ENCODE data around the gene TLDC2. TPM values are rescaled to one million over a fixed set of nuclear protein-coding genes. Genes with fewer than 3 reads are reported as not detected.
"Not testable (repeated sequence)": the region's sequence is repeated elsewhere in the genome, so short reads cannot be mapped to it uniquely, and the experiment has no call there.

Gene TLDC2
- 0.25 and 0.89 TPM in 2 replicates for total RNA-seq (2014; rRNA removed; shearing (Covaris generic))

DNA sequence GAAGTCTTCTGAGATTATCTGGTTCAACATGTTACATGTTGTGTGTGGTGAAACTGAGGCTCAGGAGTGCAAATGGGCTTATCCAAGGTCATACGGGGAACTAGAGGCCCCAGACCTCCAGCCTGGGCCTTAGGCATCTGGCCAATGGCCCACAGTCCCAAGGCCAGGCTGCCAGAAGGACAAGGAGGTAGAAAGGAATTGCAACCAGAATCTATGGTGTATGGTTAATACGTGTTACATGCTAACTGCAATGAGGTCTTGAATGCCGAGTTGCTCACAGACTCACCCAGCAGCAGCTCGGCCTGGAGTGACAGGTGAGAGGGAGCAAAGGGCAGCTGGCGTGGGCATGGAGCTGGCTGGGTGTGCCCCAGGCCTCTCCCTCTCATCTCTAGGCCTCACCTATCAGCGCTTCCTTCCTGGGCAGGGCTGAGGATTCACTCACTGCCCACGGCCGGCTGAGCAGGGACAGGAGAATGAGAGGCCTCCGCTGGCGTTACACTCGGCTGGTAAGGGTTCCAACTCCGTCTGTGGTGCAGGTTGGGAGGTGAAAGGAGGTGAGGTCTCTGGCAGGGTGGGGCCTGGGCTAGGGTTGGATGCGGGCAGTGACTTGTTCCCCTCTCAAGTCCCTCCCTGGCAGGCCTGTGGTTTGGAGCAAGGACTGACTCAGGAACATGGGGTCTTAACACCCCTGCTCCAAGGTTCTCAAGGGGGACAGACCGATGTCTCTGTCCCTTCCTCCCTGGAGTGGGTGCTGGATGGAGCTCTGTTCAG is at the start of gene TLDC2:
TLDC2 (plus strand) TSS at position 437 of the 771 bp plus-strand sequence; CDS start at position 474, 37 bp downstream.
- peak; percentile 62 for DNase-seq (ENCODE audit: low spot score)

DNA sequence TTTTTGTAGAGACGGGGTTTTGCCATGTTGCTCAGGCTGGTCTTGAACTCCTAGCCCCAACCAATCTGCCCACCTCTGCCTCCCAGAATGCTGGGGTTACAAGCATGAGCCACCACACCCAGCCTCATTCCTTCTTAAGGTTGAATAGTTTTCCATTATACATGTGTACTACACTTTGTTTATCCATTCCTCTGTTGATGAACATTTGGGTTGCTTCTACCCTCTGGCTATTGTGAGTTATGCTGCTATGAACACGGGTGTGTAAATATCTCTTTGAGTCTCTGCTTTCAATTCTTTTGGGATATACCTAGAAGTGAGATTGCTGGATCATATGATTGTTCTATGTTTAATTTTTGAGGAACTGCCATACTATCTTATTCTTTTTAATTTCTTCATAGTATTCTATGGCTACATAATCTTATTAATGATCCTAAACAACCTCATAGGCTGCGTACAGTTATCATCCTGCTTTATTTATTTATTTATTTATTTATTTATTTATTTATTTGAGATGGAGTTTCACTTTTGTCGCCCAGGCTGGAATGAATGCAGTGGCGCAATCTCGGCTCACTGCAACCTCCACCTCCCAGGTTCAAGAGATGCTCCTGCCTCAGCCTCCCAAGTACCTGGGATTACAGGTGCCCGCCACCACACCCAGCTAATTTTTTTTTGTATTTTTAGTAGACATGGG is 49.2 kb upstream of the TLDC2 start:
- no peak for DNase-seq (ENCODE audit: low spot score)

DNA sequence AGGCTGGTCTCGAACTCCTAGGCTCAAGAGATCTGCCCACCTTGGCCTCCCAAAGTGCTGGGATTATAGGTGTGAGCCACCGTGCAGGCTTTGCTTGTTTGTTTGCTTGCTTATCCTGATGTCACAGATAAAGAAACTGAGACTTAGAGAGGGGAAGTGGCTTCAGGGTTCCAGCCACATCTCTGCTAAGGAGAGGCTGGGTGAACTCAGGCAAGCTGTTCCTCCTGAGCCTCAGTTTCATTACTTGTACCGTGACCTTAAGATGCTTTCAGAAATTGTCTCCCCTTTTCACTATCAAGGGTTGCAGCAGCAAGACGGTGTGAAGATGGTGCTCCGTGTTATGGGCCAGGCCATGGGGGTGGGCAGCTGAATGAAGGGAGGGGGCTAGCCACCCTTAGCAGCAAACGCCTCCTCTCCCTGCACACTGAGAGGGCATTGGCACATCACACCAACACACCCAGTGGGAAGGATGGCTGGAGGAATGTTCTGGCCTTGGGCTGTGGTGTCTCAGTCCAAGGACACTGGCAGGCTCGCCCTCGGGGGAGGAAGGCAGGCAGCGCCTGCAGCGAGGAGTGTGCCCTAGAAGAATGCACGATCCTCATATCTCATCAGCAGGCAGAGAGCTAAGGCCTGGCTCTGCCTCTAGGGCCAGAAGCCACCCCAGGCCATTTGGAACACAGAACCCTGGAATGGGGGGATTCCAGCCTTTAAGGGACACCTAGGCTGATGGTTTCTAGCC is 48.2 kb upstream of the TLDC2 start:
- no peak for DNase-seq (ENCODE audit: low spot score)

DNA sequence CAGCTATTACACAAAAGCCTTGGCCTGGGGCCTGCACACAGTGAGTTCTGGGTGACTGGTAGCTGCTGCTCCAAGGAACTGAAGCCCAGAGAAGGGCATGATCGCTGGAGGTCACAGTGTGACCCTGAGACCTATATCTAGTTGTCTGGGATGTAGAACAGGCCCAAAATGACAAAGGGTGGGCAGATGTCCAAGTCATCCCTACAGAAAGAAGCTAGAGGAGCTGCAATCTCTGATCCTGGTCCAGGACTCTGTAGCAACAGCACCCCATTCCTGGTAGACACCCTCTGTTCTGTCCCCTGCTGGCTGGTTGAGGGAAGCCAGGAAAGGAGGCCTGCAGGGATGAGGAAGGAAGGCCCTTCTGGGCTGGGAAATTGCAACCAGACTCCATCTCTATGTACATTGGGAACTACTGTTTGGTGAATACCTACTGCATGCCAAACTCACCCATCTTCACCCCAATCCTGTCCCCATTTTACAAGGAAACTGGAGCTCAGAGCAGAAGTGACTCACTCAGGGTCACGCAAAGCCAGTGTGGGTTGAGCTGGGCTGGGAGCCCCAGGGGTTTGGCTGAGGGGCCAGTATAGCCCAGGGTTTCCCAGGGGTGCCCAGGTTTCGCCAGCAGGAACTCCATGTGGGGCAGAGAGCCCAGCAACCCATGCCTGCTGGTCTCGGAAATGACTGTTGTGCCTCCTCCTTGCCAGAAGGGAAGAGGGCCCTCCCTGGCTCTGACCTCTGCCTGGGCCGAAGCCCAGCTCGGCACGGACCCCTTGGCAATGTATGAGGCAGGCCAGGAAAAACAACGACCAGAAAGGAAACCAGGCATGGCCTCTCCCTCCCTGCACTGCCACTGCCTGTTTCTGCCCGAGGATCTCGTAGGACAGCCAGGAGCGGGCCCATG is 44.9 kb upstream of the TLDC2 start:
- DNase-seq (ENCODE audit: low spot score), result peak; percentile 38

DNA sequence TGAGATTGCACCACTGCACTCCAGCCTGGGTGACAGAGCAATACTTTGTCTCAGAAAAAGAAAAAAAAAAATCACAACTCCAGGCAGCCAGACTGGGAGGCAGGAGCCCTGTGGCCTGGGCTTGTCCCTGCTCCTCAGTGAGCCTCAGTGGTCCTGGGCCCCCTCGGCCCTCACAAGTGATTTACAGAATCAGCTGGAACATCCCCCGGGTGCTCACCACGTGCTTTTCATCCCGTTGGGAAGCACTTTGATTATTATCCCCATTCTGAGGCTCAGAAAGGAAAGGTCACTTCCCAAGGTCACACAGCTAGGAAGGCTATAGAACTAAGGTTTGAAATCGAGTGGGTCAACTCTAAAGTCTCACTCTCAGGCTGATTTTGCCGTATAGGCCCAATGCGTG is 43.1 kb upstream of the TLDC2 start:
- DNase-seq (ENCODE audit: low spot score), result no peak

DNA sequence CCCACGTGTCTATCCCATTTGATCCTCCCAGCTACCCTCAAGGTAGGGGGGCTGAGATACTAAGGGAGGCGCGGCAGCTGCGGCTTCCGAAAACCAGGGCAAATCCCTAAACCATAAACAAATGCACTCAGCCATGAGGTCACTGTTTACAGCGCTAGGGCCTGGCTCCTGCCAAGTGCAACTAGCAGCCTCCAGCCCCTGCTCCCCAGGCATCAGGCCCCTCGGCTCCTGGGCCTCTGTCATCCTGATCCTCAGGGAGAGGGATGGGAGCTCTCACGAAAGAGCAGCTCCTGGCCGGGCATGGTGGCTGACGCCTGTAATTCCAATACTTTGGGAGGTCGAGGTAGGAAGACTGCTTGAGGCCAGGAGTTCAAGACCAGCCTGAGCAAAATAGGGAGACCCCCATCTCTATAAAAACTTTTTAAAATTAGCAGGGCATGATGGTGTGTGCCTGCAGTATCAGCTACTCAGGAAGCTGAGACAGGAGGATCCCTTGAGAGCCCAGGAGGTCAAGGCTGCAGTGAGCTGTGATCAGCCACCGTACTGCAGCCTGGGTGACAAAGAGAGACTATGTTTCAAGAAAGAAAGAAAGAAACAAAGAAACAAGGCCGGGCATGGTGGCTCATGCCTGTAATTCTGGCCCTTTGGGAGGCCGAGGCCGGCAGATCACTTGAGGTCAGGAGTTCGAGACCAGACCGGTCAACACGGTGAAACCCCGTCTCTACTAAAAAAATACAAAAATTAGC is 42.5 kb upstream of the TLDC2 start:
- DNase-seq (ENCODE audit: low spot score), result no peak

DNA sequence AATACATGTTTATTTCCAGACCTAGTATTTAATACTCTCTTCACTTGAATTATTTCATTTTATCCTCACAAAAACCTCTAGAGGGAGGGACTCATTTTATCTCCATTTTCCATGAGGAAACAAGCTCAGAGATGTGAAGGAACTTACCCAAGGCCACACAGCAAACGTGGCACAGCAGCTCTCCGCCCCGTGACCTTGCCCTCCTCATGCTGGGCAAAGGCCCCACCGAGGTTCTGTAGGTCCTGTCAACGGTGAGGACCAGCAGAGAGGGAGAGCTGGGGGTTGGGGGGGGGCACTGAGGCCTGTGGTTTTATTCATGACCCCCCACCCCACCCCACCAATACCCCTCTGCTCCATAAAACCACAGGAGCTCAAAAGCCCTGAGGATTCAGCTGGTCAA is 40.9 kb upstream of the TLDC2 start:
- no peak for DNase-seq (ENCODE audit: low spot score)

DNA sequence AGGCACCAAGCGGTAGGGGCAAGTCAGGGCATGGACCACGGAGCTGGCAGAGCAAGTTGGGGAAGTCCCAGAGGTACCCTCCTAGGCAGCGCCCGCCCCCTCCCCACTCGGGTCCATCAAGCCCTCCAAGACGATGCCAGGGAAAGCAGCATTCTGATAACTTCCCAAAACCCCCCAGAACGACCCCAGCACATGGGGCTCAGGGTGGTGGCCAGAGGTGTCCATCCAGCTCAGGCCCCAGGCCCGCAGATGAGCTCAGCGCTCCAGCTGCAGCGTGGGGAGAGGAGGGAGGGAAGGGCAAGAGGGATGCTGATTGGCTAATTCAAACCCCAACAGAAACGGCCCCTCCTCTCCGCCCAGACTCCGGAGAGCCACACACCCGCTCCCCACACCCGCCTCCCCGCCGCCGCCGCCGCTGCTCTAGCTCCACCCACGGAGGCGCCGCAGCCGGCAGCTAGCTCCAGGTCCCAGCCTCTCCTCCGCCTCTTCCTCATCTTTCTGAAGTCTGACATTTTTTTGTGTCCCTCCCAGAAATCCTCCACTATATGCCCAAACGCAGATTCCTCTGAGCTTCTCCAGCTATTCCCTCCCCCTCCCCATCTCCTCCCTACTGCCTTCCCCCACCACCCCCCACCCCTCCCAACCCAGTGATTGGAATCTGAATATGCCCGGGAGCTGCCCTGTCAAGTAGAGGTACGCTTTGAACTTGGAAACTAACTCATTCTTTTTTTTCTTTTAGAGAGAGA is 40.3 kb upstream of the TLDC2 start:
- peak; percentile 95 for DNase-seq (ENCODE audit: low spot score)

DNA sequence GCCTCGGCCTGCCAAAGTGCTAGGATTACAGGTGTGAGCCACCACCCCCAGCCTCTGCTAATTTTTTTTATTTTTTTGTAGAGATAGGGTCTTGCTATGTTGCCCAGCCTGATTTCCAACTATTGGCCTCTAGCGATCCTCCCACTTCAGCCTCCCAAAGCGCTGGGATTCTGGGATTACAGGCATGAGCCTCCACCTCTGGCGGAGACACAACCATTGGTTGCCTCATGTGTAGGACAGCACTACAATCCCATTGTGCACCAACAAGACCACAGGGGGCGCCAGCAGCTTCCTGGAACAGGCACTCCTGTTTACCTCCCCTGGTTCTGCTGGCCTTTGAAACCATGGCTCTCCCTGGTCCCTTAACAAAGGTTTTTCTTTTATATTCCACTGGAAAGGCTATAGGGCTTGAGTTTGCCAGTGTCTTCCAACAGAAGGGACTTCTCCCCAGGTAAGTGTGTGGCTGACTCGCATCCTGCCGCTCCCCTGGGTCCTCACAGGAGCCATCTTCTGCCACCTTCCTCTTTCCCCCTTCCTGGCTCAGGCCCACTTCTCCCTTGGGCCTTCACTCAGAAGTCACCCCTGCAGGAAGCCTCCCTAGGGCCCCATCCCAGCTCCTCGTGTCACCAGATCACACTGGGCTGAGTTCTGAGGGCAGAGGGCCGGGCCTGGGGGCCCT is 39.2 kb upstream of the TLDC2 start:
- peak; percentile 85 for DNase-seq (ENCODE audit: low spot score)

DNA sequence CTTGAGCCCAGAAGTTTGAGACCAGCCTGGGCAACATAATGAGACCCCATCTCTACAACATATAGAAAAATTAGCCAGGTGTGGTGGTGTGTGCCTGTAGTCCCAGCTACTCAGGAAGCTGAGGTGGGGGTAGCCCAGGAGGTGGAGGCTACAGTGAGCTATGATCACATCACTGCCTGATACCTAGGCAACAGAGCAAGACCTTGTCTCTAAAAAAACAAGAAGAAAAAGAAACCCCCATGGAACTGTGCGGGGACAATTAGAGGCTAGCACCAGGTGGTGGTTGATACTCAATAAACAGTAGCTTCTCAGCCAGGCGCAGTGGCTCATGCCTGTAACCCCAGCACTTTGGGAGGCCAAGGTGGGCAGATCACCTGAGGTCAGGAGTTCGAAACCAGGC is 37.6 kb upstream of the TLDC2 start:
- not testable (repeated sequence) for DNase-seq (ENCODE audit: low spot score)

DNA sequence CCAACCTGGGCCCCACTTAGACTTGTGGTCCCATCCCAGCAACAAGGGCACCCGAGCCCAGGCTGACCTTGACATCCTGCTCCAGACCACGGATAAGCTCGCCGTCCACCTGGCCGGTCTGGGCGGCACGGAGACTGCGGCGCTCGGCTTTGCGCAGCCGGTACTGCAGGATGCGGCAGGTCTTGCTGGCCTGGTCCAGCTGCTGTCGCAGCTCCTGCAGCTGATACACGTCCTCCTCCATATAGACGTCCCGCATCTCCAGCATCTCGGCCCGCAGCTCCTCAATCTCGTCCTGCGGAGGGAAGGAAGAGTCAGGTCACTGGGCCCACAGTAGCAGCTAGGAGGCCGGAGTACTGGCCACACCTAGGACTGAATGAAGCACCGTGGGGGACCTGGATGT is 36.8 kb upstream of the TLDC2 start:
- DNase-seq (ENCODE audit: low spot score), result no peak

DNA sequence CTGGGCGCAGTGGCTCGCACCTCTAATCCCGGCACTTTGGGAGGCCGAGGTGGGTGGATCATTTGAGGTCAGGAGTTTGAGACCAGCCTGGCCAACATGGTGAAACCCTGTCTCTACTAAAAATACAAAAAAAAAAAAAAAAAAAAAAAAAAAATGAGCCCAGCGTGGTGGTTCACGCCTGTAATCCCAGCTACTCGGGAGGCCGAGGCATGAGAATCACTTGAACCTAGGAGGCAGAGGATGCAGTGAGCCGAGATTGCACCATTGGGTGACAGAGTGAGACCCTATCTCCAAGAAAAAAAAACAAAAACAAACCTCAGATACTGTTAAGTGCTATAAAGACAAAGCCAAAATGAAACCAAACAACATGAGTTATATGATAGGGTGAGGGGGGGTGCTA is 34.9 kb upstream of the TLDC2 start:
- DNase-seq (ENCODE audit: low spot score), result not testable (repeated sequence)

DNA sequence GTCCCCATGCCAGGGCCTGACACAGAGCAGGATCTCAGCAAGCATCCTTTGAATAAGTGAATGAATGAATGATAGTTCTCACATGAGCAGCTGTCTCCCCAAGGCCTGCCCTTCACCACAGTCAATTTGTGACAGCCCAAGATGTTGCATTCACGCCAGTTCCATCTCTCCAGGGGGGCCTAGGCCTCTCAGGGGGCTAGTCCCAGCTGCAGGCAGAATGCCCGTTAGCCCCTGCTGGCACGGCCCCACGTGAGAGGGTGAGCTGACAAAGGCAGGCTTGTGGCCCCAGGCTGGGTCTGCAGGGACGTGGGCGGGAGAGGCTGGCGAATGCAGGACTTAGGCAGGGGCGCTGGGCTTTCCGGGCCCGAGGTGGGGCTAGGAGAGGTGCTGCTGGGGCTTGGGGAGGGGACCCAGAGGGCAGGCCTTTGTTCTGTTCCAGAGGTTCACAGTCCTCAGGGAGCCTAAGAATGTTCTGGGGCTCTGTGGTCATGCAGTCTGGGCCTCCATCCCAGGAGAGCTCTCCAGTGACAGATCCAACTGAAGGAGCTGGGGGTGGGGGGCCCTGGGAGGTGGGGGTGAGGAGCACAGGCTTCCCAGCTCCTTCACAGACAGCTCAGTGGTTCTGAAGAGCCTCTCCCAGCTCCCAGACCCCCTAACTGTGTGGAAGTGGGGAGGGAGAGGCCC is 30.5 kb upstream of the TLDC2 start:
- no peak for DNase-seq (ENCODE audit: low spot score)

DNA sequence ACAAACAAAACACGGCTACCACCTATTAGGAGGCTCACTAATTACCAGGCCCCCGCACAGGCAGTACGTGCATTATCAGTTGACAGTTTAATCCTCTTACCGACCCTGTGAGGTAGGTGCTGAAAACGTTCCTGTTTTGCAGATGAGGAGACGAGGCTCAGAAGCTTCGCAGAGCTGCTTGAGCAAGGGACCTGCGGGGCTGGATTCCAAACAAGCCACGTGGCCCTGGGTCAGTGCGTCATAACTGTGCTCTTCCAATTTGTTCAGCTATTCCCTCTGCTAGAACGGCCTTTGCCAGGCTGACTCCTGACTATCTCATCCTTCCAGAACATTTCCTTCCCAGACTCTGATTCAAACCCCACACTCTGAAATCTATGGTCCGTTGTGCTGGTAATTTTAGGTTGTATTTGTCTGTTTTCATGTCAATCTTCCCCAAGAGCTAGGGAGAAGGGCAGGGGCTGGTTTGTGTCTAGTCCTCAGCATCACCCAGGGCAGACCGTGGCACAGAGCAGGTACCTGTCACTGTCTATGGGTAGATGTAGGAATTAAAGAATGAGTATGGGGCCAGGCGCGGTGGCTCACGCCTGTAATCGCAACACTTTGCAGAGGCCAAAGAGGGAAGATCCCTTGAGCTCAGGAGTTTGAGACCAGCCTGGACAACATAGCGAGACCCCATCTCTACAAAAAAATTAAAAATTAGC is 28.8 kb upstream of the TLDC2 start:
- DNase-seq (ENCODE audit: low spot score), result peak; percentile 34

DNA sequence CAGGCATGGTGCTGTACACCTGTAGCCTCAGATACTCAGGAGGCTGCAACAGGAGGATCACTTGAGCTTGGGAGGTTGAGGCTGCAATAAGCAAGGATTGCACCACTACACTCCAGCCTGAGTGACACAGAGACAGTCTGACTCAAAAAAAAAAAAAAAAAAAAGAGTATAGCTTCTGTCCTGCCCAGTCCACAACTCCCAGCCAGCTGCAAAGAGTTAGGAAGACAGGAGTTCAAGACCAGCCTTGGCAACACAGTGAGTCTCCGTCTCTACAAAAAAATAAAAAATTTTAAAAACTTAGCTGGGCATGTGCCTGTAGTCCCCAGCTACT is 28.3 kb upstream of the TLDC2 start:
- no peak for DNase-seq (ENCODE audit: low spot score)

DNA sequence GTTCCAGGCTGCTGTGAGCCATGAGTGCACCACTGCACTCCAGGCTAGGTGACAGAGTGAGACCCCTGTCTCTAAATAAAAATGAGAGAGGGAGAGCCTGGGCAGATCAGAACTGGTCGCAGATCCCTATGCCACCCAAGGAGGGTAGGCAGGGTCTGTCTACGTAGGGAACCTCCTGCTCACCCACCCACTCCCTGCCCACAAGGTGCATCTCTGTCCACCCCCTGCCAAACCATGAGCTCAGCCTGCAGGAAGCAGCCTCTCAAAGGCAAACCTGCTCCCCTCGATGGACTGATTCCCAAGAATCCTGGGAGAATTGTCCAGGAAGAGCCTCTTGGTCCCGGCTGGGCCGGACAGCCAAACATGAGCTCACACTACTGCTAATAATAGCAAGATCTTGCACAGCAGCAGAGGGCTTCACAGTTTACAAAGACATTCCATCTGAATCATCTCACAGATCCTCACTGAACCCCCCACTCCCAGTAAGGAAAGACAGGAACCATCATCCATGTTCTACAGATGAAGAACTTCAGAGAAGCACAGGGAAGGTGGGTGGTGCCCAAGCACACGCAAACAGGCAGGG is 27.8 kb upstream of the TLDC2 start:
- no peak for DNase-seq (ENCODE audit: low spot score)

DNA sequence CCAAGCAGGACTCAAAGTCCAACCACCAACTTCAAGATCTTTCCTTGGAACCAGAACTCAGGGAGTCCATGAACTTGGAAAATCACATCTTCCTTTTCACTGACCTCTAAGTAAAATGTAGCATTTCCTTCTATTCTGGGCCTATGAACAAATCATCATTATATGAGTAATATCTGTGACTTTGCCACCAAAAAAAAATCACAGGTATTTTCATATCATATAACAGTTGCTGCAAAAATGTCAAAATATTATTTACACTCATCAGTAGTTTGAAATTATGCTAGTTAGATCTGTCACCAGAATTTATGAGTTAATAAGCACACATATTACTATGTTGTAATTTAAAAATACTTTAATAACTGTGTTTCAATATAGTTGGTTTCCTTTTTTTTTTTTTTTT is 27.3 kb upstream of the TLDC2 start:
- DNase-seq (ENCODE audit: low spot score), result no peak
